ENCODE results near the gene TXNDC5.

The TXNDC5 gene

DNA sequence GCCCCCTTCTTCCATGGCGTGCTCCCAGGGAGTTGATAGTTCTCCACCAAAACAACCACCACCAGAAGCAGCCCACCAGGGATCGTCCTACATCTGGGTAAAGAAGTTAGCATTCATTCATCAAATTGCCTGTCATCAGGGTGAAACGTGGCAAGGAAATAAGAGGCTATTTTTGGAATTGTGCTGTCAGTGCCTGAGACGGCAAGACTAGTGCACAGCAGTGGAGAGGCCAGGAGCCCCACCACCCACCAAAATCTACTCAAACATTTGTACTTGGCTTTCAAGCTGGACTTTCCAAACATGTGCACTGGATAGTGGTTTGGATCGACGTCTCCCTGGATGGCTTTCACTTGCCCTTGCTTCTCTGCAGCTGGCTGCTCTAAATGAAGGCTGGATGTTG, 44.8 kb downstream of the TXNDC5 start:
- no peak for DNase-seq (ENCODE audit: extremely low read depth, low read depth)
- no peak for TF ChIP-seq CTCF (IDR thresholded peaks at IDR 0.05; ENCODE audit: low read depth, low read length)

DNA sequence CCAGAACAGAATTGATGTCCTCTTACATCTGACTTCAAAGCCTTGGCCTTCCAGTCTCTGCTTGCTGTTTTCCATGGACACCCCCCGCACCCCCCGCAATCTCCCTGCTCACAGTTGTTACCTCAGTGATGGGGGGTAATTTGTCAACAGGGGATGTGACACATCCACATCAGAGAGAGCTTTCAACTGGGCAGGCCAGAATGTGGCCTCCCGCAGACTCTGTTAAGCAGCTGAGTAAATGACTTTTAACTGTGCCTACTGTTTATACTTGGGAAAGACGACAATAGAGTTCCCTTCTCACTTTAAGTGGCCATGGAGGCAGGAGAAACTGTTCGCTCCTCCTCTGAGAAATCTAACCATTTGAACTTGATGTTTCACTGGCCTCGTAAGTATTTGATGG, 51.0 kb downstream of the TXNDC5 start:
- TF ChIP-seq CTCF (IDR thresholded peaks at IDR 0.05; ENCODE audit: low read depth, low read length) = no peak
- DNase-seq (ENCODE audit: extremely low read depth, low read depth) = no peak

GRCh38 chr6:7851780-7852179, 58.8 kb downstream of the TXNDC5 start:
- no peak for TF ChIP-seq CTCF (IDR thresholded peaks at IDR 0.05; ENCODE audit: low read depth, low read length)

GRCh38 chr6:7848229-7848628, 62.4 kb downstream of the TXNDC5 start:
- DNase-seq (ENCODE audit: extremely low read depth, low read depth) = no peak
- TF ChIP-seq CTCF (IDR thresholded peaks at IDR 0.05; ENCODE audit: low read depth, low read length) = no peak

More at GRCh38 chr6:7851780-7852179, 58.8 kb downstream of the TXNDC5 start:
- DNase-seq (ENCODE audit: extremely low read depth, low read depth) = no peak

DNA sequence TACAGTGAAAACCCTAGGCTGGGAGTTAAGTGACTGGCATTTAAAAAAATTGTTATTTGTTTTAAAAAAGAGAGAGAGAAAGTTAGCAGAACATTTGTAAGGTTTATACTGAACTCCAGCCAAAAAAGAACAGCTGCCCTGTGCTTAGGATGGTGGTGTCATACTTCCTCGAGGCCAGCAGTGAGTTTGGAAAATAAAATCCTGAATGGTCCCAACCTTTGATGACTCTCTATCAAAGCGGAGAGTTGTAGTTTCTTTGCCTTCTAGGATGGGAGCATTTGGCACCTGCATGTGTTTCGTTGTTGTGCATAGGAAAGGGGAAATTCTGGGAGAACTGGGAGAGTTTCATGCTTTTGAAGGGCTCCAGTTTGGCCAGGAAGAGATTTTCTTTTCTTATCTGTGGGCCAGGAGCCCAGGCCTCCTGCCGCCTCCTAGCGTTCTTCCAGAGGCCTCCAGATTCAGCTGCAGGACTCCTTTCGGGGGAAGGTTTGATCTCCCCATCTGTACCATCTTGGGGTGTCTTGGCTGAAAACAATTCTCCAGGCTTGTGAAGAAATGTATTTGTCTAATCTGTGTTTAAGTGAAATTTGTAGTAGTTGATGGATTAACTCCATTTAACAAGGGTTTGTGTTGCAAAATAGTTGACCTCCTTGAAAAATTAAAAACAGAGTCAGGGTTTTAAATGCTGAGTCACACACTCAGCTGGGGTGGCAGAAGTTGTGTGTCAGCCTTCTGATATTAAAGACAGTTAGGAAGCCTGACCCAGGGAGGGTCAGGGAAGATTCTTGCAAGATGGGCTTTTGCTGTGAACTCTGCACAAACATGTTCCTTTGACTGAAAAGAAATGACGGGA, 63.4 kb downstream of the TXNDC5 start:
- DNase-seq (ENCODE audit: extremely low read depth, low read depth) = no peak
- TF ChIP-seq CTCF (IDR thresholded peaks at IDR 0.05; ENCODE audit: low read depth, low read length) = no peak

- no peak for DNase-seq (ENCODE audit: extremely low read depth, low read depth)
- no peak for TF ChIP-seq CTCF (IDR thresholded peaks at IDR 0.05; ENCODE audit: low read depth, low read length)
These were observed 68.7 kb downstream of the TXNDC5 start for GRCh38 chr6:7841781-7842468.

GRCh38 chr6:7836371-7837026, 74.1 kb downstream of the TXNDC5 start:
- no peak for DNase-seq (ENCODE audit: extremely low read depth, low read depth)
- TF ChIP-seq CTCF (IDR thresholded peaks at IDR 0.05; ENCODE audit: low read depth, low read length) = no peak

Measured in AG09319 (cell line).